ENCODE measurements around the gene LMO4. TPM values are rescaled to one million over a fixed set of nuclear protein-coding genes. Genes with fewer than 3 reads are reported as not detected.

The LMO4 gene
- total RNA-seq, 1 donor from 2014 or later: 53.8 TPM

- Histone ChIP-seq H3K4me1 (peaks cover 18% of the 10 kb centered on the region), H3K9me3 (no peaks in the 10 kb centered on the region), H3K4me3 (no peak overlapping the region), H3K27me3 (no peaks in the 10 kb centered on the region), H3K27ac (no peak overlapping the region), H3K36me3 (no peaks in the 10 kb centered on the region)
- no peak for DNase-seq (ENCODE audit: extremely low spot score in 2 of 2)
- intact Hi-C loops (cut with DNase I): no loop called here
- TF ChIP-seq CTCF (IDR thresholded peaks at IDR 0.05): no peak
- TF ChIP-seq POLR2A (IDR thresholded peaks at IDR 0.05): no peak
- TF ChIP-seq POLR2AphosphoS5 (IDR thresholded peaks at IDR 0.05; ENCODE audit: insufficient read depth in 1 of 2, low read depth in 1 of 2): no peak
Observed at GRCh38 chr1:87393445-87394085, 64.9 kb downstream of the LMO4 start.

GRCh38 chr1:87394513-87394912, 65.8 kb downstream of the LMO4 start:
- Histone ChIP-seq H3K36me3 (no peaks in the 10 kb centered on the region), H3K9me3 (no peaks in the 10 kb centered on the region), H3K4me1 (peaks cover 18% of the 10 kb centered on the region), H3K27me3 (no peaks in the 10 kb centered on the region), H3K4me3 (no peak overlapping the region), H3K27ac (no peak overlapping the region)
- TF ChIP-seq CTCF (IDR thresholded peaks at IDR 0.05): no peak
- no peak for TF ChIP-seq POLR2A (IDR thresholded peaks at IDR 0.05)
- TF ChIP-seq POLR2AphosphoS5 (IDR thresholded peaks at IDR 0.05; ENCODE audit: insufficient read depth in 1 of 2, low read depth in 1 of 2): no peak
- intact Hi-C loops (cut with DNase I): no loop called here
- no peak for DNase-seq (ENCODE audit: extremely low spot score in 2 of 2)

- Histone ChIP-seq H3K9me3 (no peaks in the 10 kb centered on the region), H3K36me3 (no peaks in the 10 kb centered on the region), H3K4me3 (no peak overlapping the region), H3K27ac (no peak overlapping the region), H3K27me3 (no peaks in the 10 kb centered on the region), H3K4me1 (peaks cover 18% of the 10 kb centered on the region)
- intact Hi-C loops (cut with DNase I): no loop called here
- TF ChIP-seq POLR2AphosphoS5 (IDR thresholded peaks at IDR 0.05; ENCODE audit: insufficient read depth in 1 of 2, low read depth in 1 of 2) (no peak), CTCF (IDR thresholded peaks at IDR 0.05) (no peak), POLR2A (IDR thresholded peaks at IDR 0.05) (no peak)
- DNase-seq (ENCODE audit: extremely low spot score in 2 of 2): no peak
Observed at GRCh38 chr1:87394982-87395381, 66.3 kb downstream of the LMO4 start.

Measured in vagina (tissue), 2 donors.